Erythroblast (primary cell): Measurements from ENCODE around the gene ANKRD39.

ENCODE experiments used
- DNase-seq, 2 experiments: peaks; one replicate each; lab custom pipeline; 2025; lab: John Stamatoyannopoulos, UW
- GATA1 ChIP-seq: IDR thresholded peaks from 2 replicates; pipeline ENCODE4 v1.6.1; 2011; ENCODE audit warnings: low read depth, mild to moderate bottlenecking, control low read depth, low read length, moderate library complexity
- POLR2A ChIP-seq: IDR thresholded peaks from 2 replicates; pipeline ENCODE4 v1.6.1; 2011; ENCODE audit warnings: mild to moderate bottlenecking, low read length

The ANKRD39 gene

GRCh38 chr2:96830044-96830562 is 27.7 kb downstream of the ANKRD39 start:
- TF ChIP-seq POLR2A (no peak), GATA1 (no peak)
- no peak for DNase-seq

DNA sequence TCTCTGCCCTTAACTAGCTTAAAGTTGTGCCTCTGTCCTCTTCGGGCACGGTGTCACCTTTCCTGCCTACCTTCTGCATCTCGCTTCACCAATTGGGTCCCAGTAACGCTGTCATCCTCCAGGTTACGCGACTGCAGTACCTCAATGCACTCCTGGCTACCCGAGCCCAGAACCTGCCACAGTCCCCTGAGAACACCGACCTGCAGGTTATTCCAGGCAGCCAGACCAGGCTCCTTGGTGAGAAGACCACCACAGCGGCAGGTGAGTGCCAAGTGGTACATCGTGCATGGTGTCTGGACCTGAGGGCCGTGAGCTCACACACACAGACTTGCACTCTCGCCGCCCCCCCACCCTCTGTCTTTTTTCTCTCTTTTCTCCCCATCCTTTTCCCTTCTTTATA is 28.9 kb downstream of the ANKRD39 start:
- DNase-seq = no peak
- no peak for TF ChIP-seq POLR2A
- TF ChIP-seq GATA1 = no peak

GRCh38 chr2:96828436-96828835 is 29.4 kb downstream of the ANKRD39 start:
- DNase-seq = no peak
- TF ChIP-seq GATA1 (no peak), POLR2A (no peak)

DNA sequence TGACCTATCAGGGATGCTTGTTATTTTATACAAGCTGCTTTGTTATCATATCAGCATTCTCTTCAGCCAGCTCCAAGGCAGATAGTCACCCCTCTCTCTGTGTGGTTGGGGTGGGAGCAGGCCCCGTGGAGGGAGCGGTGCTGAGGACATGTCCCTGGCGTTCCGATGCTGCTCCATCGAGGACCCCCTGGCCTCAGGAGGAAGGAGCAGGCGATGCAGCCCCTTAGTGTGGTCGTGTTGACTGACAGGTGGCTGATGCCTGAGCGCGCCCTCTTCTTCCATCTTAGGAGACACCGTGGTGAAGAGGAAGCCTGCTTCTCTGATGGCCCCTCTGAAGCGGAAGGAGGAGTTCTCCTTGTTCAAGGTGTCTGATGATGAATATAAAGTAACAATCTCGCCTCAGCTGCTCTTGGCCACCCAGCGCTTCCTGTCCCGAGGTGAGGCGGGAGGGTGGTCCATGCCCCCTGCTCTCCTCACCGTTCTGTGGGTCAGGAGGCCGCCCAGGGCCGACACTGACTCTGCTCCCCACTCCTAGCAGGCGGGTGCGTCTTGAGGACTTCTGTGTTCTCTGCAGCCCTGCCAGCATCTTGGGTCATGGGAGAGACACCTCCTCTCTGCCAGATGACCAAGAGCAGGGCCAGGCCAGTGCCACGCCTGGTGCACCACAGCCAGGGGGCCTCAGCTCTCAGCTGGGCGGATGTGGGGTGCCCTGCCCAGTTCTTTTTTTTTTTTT is 31.1 kb downstream of the ANKRD39 start:
- no peak for TF ChIP-seq POLR2A
- TF ChIP-seq GATA1 = no peak
- no peak for DNase-seq

DNA sequence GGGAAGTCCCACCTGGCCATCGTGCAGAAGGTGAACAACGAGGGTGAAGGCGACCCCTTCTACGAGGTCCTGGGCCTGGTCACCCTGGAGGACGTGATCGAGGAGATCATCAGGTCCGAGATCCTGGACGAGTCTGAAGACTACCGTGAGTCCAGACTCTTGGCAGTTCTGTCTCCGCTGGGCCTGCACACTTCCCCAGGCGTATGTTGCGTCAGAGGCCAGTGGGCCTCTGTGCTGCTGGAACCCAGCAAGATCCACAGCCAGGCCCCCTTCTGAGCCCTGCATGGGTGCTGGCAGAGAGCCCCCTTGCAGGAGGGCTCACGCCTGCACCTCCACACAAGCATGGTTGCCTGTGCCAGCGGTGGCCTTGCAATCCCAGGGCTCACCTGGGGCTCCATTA is 32.8 kb downstream of the ANKRD39 start:
- TF ChIP-seq GATA1 = no peak
- TF ChIP-seq POLR2A = no peak
- no peak for DNase-seq

DNA sequence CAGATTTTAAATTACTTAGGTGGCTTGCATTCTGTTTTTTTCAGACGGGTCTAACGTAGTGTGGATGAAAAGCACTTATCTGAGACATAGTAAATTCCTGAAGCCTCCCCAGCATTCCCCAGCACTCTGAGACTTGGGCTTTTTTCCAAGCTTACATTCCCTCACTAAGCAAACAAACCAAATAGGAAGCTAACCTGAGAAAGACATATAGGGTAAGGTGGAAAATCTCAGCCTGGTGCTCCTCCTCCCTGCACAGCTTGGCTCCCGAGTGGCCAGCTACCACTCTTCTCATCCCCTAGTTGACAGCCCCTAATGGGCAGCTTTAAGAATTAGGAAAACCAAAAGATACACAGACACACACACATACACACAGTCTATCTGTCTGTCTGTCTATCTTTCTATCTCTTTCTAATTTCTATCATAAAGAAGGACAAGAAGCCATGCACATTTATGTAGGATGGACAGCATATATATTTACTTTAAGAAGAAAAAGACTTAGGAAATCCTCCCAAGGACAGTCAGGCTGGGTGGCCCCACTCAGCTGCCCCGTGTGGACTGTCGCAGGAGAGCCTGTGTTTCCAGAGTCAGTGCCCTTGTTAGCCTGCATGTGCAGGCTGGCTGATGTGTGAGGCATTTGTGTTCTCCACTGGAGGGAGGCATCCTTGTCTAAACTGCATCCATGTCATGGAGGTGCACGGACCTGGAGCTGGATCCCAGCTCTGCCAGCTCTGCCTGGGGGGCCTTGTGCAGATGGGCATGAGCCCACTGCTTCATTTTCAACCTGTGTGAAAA is 33.5 kb downstream of the ANKRD39 start:
- TF ChIP-seq GATA1 (no peak), POLR2A (no peak)
- DNase-seq = no peak

DNA sequence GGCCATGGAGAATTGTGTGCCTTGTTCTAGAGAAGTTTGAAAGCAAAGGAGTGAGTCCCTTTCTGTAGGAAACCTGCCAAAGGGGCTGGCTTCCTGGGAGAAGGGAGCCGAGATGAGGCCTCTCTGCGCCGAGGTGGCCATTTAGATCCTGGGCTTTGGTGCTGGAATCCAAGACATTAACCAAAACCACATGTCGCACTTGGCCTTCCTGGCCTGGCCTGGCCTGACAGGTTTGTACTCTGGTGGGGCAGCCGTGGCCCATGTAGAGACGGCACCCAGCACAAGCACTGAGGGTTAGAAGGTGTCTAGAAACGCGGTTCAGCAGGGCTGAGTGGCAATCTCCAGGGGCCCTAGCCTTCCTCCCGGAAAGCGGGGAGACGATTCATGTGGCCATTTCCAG is 34.6 kb downstream of the ANKRD39 start:
- no peak for TF ChIP-seq GATA1
- TF ChIP-seq POLR2A = no peak
- DNase-seq = no peak

GRCh38 chr2:96822786-96823185 is 35.0 kb downstream of the ANKRD39 start:
- no peak for DNase-seq
- TF ChIP-seq POLR2A (no peak), GATA1 (no peak)

- no peak for TF ChIP-seq GATA1
- no peak for TF ChIP-seq POLR2A
- DNase-seq = no peak
Observed at GRCh38 chr2:96821113-96821675, 36.6 kb downstream of the ANKRD39 start.

DNA sequence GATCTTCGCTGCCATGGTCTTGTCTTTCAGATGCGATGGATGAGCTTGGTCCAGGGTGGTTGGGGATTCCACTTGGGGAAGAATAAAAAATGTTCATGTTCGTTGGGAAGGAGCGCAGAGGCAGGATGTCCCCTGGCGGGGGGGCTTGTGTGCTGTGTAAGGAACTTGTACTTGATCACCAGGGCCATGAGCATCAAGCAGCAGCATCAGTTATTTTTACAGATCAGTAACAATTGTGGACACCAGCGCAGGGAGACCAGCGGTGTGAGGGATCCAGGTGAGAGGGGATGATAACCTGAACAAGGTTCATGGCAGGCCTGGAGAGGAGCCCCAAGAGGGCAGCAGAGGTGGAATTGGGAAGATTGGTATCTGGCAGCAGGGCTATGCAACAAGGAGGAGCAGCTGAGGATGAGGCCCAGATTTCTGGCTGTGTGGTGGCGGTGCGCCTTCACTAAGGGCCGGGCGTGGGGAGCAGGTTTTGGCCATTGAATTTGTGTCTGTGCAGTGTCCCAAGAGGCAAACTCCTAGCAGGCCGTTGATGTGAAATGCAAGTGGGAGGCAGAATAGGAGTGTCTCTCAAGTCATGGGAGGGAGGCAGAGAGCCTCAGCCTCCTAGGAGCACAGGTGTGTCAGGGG is 37.8 kb downstream of the ANKRD39 start:
- TF ChIP-seq POLR2A (no peak), GATA1 (no peak)
- DNase-seq = no peak

DNA sequence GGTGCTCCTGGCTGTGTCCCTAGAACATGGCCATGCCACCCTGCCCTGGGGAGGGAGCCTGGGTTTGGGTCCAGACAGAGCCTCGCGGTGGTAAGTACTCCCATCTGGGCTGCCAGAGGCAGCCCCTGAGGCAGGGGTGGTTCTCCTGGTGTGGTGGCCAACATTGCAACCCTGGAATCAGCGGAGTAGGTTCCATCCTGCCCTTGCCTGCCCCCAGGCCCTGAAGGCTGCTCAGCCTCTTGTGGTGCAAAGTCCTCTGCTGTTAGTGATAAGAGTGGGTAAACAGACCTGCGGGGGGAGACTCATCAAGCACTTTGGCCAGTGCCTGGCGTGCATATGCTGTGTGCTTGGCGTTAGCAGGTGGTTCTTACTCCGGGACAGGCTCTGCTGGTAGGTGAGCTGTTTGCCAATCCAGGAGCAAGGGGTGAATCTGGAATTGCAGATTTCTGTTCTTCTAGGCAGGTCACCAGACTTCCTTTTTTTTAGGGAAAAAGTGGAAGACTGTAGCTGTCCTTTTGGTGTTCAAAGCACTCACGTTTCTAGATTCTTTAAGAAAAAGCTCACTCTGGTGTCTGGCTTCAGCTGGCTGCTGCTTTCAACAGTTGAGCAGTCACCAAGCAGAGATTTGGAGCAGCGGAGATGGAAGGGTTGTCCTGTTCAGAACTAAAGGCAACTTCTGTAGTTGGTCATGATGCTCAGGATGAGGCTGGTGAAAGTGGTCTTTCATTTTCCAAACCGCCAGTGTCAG is 38.5 kb downstream of the ANKRD39 start:
- no peak for TF ChIP-seq POLR2A
- no peak for TF ChIP-seq GATA1
- peak; percentile 73 to 78 for DNase-seq

DNA sequence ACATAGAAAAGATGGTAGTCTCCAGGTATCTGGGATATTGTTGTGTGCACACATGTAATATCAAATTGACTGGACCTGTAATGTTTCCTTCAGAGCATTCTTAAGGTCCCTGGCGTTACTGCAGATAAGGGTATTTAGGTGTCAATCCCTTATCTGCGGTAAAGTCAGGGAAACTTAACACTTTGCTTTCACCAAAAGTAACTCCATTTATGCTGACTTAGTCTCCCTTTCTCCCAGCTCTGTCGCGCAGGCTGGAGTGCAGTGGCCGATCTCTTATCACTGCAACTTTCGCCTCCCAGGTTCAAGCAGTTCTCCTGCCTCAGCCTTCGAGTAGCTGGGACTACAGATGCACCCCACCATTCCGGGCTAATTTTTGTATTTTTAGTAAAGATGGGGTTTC is 39.9 kb downstream of the ANKRD39 start:
- DNase-seq = peak; percentile 23 to 41
- TF ChIP-seq POLR2A (no peak), GATA1 (no peak)

- TF ChIP-seq GATA1 (no peak), POLR2A (no peak)
- peak; percentile 61 to 68 for DNase-seq
Observed at GRCh38 chr2:96816836-96817702, 40.7 kb downstream of the ANKRD39 start.
